DMS114 treated with DMSO at 0.1 percent for 48 hours (cell line): ENCODE results near the gene DTX1.

Experiments used
- DNase-seq: peaks from one replicate; lab custom pipeline; 2025; ENCODE audit not compliant: unreplicated experiment; lab: John Stamatoyannopoulos, UW

Gene DTX1

GRCh38 chr12:113093409-113094101 lies 37.0 kb downstream of the DTX1 start:
- DNase-seq, result no peak

GRCh38 chr12:113094738-113095137 lies 38.2 kb downstream of the DTX1 start:
- DNase-seq, result no peak

GRCh38 chr12:113095405-113095804 lies 38.9 kb downstream of the DTX1 start:
- DNase-seq, result no peak

GRCh38 chr12:113096675-113097461 lies 40.3 kb downstream of the DTX1 start:
- no peak for DNase-seq

- peak; percentile 22 for DNase-seq
These were observed 41.3 kb downstream of the DTX1 start for GRCh38 chr12:113097716-113098440.

GRCh38 chr12:113098441-113099028 lies 42.0 kb downstream of the DTX1 start:
- peak; percentile 48 for DNase-seq

GRCh38 chr12:113099364-113099763 lies 42.8 kb downstream of the DTX1 start:
- DNase-seq, result no peak

- DNase-seq, result no peak
These were observed 43.2 kb downstream of the DTX1 start for GRCh38 chr12:113099764-113100163.

GRCh38 chr12:113101751-113102150 lies 45.2 kb downstream of the DTX1 start:
- DNase-seq, result no peak

- DNase-seq, result no peak
These were observed 46.3 kb downstream of the DTX1 start for GRCh38 chr12:113102811-113103210.

- no peak for DNase-seq
These were observed 47.4 kb downstream of the DTX1 start for GRCh38 chr12:113103756-113104450.

- no peak for DNase-seq
These were observed 48.5 kb downstream of the DTX1 start for GRCh38 chr12:113104953-113105510.

GRCh38 chr12:113105606-113106271 lies 49.2 kb downstream of the DTX1 start:
- DNase-seq, result no peak

- DNase-seq, result no peak
These were observed 49.8 kb downstream of the DTX1 start for GRCh38 chr12:113106361-113106760.

GRCh38 chr12:113108308-113108707 lies 51.8 kb downstream of the DTX1 start:
- no peak for DNase-seq

- DNase-seq, result no peak
These were observed 52.8 kb downstream of the DTX1 start for GRCh38 chr12:113109360-113109759.

- DNase-seq, result no peak
These were observed 53.5 kb downstream of the DTX1 start for GRCh38 chr12:113109872-113110599.

GRCh38 chr12:113111247-113111646 lies 54.7 kb downstream of the DTX1 start:
- DNase-seq, result no peak
